ENCODE measurements around the gene ANAPC5. TPM values are rescaled to one million over a fixed set of nuclear protein-coding genes. Genes with fewer than 3 reads are reported as not detected.

Gene ANAPC5
- total RNA-seq, 1 donor from 2014 or later: 58.8 TPM

- Histone ChIP-seq H3K36me3 (no peaks in the 10 kb centered on the region), H3K27me3 (no peaks in the 10 kb centered on the region), H3K4me3 (no peak overlapping the region), H3K4me1 (no peaks in the 10 kb centered on the region), H3K9me3 (no peaks in the 10 kb centered on the region), H3K27ac (no peak overlapping the region)
- intact Hi-C loops (cut with DNase I): no loop called here
- DNase-seq (ENCODE audit: low spot score in 2 of 2): no peak
- TF ChIP-seq, protein P1, sequence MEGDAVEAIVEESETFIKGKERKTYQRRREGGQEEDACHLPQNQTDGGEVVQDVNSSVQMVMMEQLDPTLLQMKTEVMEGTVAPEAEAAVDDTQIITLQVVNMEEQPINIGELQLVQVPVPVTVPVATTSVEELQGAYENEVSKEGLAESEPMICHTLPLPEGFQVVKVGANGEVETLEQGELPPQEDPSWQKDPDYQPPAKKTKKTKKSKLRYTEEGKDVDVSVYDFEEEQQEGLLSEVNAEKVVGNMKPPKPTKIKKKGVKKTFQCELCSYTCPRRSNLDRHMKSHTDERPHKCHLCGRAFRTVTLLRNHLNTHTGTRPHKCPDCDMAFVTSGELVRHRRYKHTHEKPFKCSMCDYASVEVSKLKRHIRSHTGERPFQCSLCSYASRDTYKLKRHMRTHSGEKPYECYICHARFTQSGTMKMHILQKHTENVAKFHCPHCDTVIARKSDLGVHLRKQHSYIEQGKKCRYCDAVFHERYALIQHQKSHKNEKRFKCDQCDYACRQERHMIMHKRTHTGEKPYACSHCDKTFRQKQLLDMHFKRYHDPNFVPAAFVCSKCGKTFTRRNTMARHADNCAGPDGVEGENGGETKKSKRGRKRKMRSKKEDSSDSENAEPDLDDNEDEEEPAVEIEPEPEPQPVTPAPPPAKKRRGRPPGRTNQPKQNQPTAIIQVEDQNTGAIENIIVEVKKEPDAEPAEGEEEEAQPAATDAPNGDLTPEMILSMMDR (IDR thresholded peaks at IDR 0.05): no peak
These were observed 21.5 kb upstream of the ANAPC5 start for GRCh38 chr12:121373755-121374154.

GRCh38 chr12:121371404-121371803 is 19.2 kb upstream of the ANAPC5 start:
- no peak overlapping the region for H3K27ac ChIP-seq
- TF ChIP-seq, protein P1 (IDR thresholded peaks at IDR 0.05): no peak

DNA sequence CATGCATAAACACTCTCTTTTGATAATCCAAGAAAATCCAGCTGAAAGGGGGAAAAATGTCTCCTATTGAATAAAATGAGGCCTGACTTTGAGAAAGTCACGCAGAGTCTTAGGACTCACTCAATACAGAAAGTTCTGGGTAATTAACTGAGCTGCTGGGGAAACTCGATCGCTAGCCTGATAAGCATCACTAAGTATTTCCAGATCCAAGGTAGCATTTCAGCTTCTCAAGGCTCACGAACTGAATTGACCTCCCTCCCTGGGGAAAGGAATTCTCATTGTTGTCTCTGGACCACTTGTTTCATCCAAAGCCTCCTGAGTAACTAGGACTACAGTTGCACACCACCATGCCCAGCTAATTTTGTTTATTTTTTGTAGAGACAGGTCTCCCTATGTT is 13.8 kb upstream of the ANAPC5 start:
- intact Hi-C loops (cut with DNase I): no loop called here
- Histone ChIP-seq H3K4me3 (no peak overlapping the region), H3K27ac (no peak overlapping the region), H3K36me3 (no peaks in the 10 kb centered on the region), H3K9me3 (no peaks in the 10 kb centered on the region), H3K27me3 (no peaks in the 10 kb centered on the region), H3K4me1 (no peaks in the 10 kb centered on the region)
- TF ChIP-seq, protein P1 (IDR thresholded peaks at IDR 0.05): no peak
- DNase-seq (ENCODE audit: low spot score in 2 of 2): no peak

More at GRCh38 chr12:121371404-121371803, 19.2 kb upstream of the ANAPC5 start:
- no peaks in the 10 kb centered on the region for H3K9me3 ChIP-seq
- no peak overlapping the region for H3K4me3 ChIP-seq
- no peak for DNase-seq (ENCODE audit: low spot score in 2 of 2)
- H3K36me3 ChIP-seq: no peaks in the 10 kb centered on the region
- H3K4me1 ChIP-seq: no peaks in the 10 kb centered on the region
- intact Hi-C loops (cut with DNase I): no loop called here
- no peaks in the 10 kb centered on the region for H3K27me3 ChIP-seq

DNA sequence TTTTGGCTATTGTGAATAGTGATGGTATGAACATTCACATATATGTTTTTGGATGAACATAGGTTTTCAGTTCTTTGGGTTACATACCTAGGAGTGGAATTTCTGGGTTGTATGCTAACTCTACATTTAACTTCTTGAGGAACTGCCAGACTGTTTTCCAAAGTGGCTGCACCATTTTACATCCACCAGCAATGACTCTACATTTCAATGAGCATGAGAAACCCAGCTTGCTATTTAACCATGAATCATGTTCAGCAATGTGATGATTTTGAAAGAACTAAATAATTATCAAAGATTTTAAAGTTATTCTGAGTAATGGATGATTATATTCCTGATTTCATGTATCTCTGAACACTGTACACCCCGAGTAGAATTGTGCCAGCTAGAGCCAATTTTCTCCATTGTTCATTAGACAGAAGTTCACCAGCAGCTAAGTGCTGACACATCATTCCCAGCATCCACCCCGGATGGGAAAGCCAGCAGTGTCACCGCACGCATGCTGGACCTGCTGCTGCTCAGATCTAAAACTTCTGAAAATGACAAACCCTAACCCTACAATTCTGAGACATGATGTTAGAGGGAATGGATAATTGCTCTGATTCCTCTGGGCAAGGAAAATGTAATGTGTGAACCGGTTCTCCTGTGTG is 13.3 kb upstream of the ANAPC5 start:
- Histone ChIP-seq H3K36me3 (no peaks in the 10 kb centered on the region), H3K4me3 (no peak overlapping the region), H3K4me1 (no peaks in the 10 kb centered on the region), H3K27me3 (no peaks in the 10 kb centered on the region), H3K27ac (no peak overlapping the region), H3K9me3 (no peaks in the 10 kb centered on the region)
- no peak for DNase-seq (ENCODE audit: low spot score in 2 of 2)
- intact Hi-C loops (cut with DNase I): no loop called here
- TF ChIP-seq, protein P1 (IDR thresholded peaks at IDR 0.05): no peak

DNA sequence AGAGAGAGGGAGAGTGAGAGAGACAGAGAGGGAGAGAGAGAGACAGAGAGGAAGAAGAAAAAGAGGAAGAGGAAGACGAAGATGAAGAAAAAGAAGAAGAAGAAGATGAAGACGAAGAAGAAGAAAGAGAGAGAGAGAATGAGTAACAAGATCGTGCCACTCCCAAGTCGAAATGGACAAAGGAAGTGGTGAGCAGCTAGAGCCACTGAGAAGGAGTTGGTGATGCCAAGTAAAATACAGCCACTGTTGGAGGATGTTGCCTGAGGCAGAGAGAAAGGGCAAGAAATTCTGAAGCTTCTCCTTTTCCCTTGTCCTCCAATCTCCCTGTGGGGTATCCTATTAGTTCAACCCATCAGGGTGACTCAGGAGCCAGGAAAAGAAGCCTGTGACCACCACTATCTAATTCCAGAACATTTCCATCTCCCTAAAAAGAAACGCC is 12.5 kb upstream of the ANAPC5 start:
- Histone ChIP-seq H3K27me3 (no peaks in the 10 kb centered on the region), H3K27ac (no peak overlapping the region), H3K4me3 (no peak overlapping the region), H3K4me1 (no peaks in the 10 kb centered on the region), H3K36me3 (no peaks in the 10 kb centered on the region), H3K9me3 (no peaks in the 10 kb centered on the region)
- TF ChIP-seq, protein P1 (IDR thresholded peaks at IDR 0.05): no peak
- no peak for DNase-seq (ENCODE audit: low spot score in 2 of 2)
- intact Hi-C loops (cut with DNase I): no loop called here

DNA sequence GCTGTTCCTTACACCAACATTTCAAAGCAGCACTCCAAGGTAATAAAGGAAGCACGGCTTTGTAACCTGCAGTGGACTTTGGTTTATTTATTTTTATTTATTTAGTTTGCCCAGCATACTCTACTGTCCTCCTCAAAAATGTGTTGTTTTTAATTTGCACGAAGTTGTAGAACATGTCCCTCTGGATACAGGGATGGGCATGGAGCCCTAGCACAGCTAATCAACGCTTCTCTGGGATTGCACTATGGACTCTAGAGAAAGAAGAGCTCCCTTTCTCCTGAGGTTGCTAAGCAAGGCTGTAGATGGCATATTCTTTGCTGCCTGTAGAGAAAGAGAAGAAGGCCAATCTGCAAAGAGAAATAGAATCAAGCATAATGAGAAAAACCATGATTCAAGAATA is 5.9 kb upstream of the ANAPC5 start:
- H3K4me3 ChIP-seq: no peak overlapping the region
- H3K27me3 ChIP-seq: no peaks in the 10 kb centered on the region
- intact Hi-C loops (cut with DNase I): no loop called here
- no peaks in the 10 kb centered on the region for H3K9me3 ChIP-seq
- peaks cover 0 to 1% of the 10 kb centered on the region in 2 donors for H3K4me1 ChIP-seq
- TF ChIP-seq, protein P1 (IDR thresholded peaks at IDR 0.05): no peak
- no peaks in the 10 kb centered on the region for H3K36me3 ChIP-seq
- no peak for DNase-seq (ENCODE audit: low spot score in 2 of 2)
- no peak overlapping the region for H3K27ac ChIP-seq
